ENCODE results near the gene TMEM94.
"Not testable (repeated sequence)": the region's sequence is repeated elsewhere in the genome, so short reads cannot be mapped to it uniquely, and the experiment has no call there.

TMEM94 gene

GRCh38 chr17:75445296-75445695 lies 11.1 kb upstream of the TMEM94 start:
- no peak for DNase-seq (ENCODE audit: low read depth in 2 of 2, low spot score in 1 of 2)

- DNase-seq (ENCODE audit: low read depth in 2 of 2, low spot score in 1 of 2) = not testable (repeated sequence)
These were observed 10.5 kb upstream of the TMEM94 start for GRCh38 chr17:75445896-75446295.

- DNase-seq (ENCODE audit: low read depth in 2 of 2, low spot score in 1 of 2) = no peak
These were observed 8.2 kb upstream of the TMEM94 start for GRCh38 chr17:75447951-75448856.

GRCh38 chr17:75450270-75450669 lies 6.2 kb upstream of the TMEM94 start:
- DNase-seq (ENCODE audit: low read depth in 2 of 2, low spot score in 1 of 2) = no peak

GRCh38 chr17:75454193-75454592 lies 2.2 kb upstream of the TMEM94 start:
- no peak for DNase-seq (ENCODE audit: low read depth in 2 of 2, low spot score in 1 of 2)

GRCh38 chr17:75454672-75455071 lies 1.8 kb upstream of the TMEM94 start:
- DNase-seq (ENCODE audit: low read depth in 2 of 2, low spot score in 1 of 2) = not testable (repeated sequence)

GRCh38 chr17:75456039-75456416 lies 407 bp upstream of the TMEM94 start:
- DNase-seq (ENCODE audit: low read depth in 2 of 2, low spot score in 1 of 2) = no peak

GRCh38 chr17:75457047-75457654 lies 716 bp downstream of the TMEM94 start:
- DNase-seq (ENCODE audit: low read depth in 2 of 2, low spot score in 1 of 2) = no peak

- no peak for DNase-seq (ENCODE audit: low read depth in 2 of 2, low spot score in 1 of 2)
These were observed 2.8 kb downstream of the TMEM94 start for GRCh38 chr17:75459246-75459589.

- no peak for DNase-seq (ENCODE audit: low read depth in 2 of 2, low spot score in 1 of 2)
These were observed 3.3 kb downstream of the TMEM94 start for GRCh38 chr17:75459590-75460267.

- DNase-seq (ENCODE audit: low read depth in 2 of 2, low spot score in 1 of 2) = no peak
These were observed 3.9 kb downstream of the TMEM94 start for GRCh38 chr17:75460295-75460694.

GRCh38 chr17:75463603-75464002 lies 7.2 kb downstream of the TMEM94 start:
- no peak for DNase-seq (ENCODE audit: low read depth in 2 of 2, low spot score in 1 of 2)

- DNase-seq (ENCODE audit: low read depth in 2 of 2, low spot score in 1 of 2) = no peak
These were observed 8.6 kb downstream of the TMEM94 start for GRCh38 chr17:75465039-75465438.

- no peak for DNase-seq (ENCODE audit: low read depth in 2 of 2, low spot score in 1 of 2)
These were observed 11.9 kb downstream of the TMEM94 start for GRCh38 chr17:75468291-75468754.

GRCh38 chr17:75468779-75469373 lies 12.4 kb downstream of the TMEM94 start:
- no peak for DNase-seq (ENCODE audit: low read depth in 2 of 2, low spot score in 1 of 2)

GRCh38 chr17:75471207-75471606 lies 14.8 kb downstream of the TMEM94 start:
- DNase-seq (ENCODE audit: low read depth in 2 of 2, low spot score in 1 of 2) = no peak

- DNase-seq (ENCODE audit: low read depth in 2 of 2, low spot score in 1 of 2) = no peak
These were observed 15.7 kb downstream of the TMEM94 start for GRCh38 chr17:75472119-75472518.

- no peak for DNase-seq (ENCODE audit: low read depth in 2 of 2, low spot score in 1 of 2)
These were observed 16.8 kb downstream of the TMEM94 start for GRCh38 chr17:75473246-75473645.

GRCh38 chr17:75474736-75475135 lies 18.3 kb downstream of the TMEM94 start:
- no peak for DNase-seq (ENCODE audit: low read depth in 2 of 2, low spot score in 1 of 2)

- DNase-seq (ENCODE audit: low read depth in 2 of 2, low spot score in 1 of 2) = no peak
These were observed 18.9 kb downstream of the TMEM94 start for GRCh38 chr17:75475144-75475835.

GRCh38 chr17:75475851-75476250 lies 19.4 kb downstream of the TMEM94 start:
- no peak for DNase-seq (ENCODE audit: low read depth in 2 of 2, low spot score in 1 of 2)
